ENCODE data around the gene ECI2. TPM values are rescaled to one million over a fixed set of nuclear protein-coding genes. Genes with fewer than 3 reads are reported as not detected.
A peak's percentile ranks its signal among the peaks of the same experiment; 100 is the strongest.

ECI2 gene
- total and polyA plus RNA-seq, 2 of the 13 experiments (the other 11 are each of a cell fraction or from before 2014, with no cell fraction given): 78.5 to 228 TPM

GRCh38 chr6:4136354-4136831 is 1.0 kb upstream of the ECI2 start:
- WGBS (ENCODE audit: low lambda C conversion rate): 4% methylated on average over 1 of the region's 1 CpG
- FAIRE-seq: no peak
- intact Hi-C loops (cut with micrococcal nuclease; ENCODE audit: unreplicated experiment): no loop called here
- TF ChIP-seq ZNF878 (CRISPR knock-in tag; IDR thresholded peaks at IDR 0.05) (0 out of 2 replicates have a peak, but pooled peaks have one; percentile 47), ERF (CRISPR knock-in tag; IDR thresholded peaks at IDR 0.05) (peak; percentile 50; the same call in 1 of the 2 replicates), ZNF460 (CRISPR knock-in tag; IDR thresholded peaks at IDR 0.05; ENCODE audit: borderline replicate concordance) (0 out of 2 replicates have a peak, but pooled peaks have one; percentile 3), ZNF776 (CRISPR knock-in tag; IDR thresholded peaks at IDR 0.05) (no peak), MTF1 (CRISPR knock-in tag; IDR thresholded peaks at IDR 0.05) (no peak), ZNF232 (CRISPR knock-in tag; IDR thresholded peaks at IDR 0.05; ENCODE audit: borderline replicate concordance) (peak; percentile 19; the same call in 1 of the 2 replicates), ZNF816 (CRISPR knock-in tag; IDR thresholded peaks at IDR 0.05; ENCODE audit: borderline replicate concordance) (0 out of 2 replicates have a peak, but pooled peaks have one; percentile 10), RFXANK (CRISPR knock-in tag; IDR thresholded peaks at IDR 0.05) (0 out of 2 replicates have a peak, but pooled peaks have one; percentile 10), HNF4G (IDR thresholded peaks at IDR 0.05; ENCODE audit: borderline replicate concordance, low read depth, low read length) (no peak), HNF4G (CRISPR knock-in tag; IDR thresholded peaks at IDR 0.05; ENCODE audit: borderline replicate concordance, low read depth) (0 out of 2 replicates have a peak, but pooled peaks have one; percentile 4), ZNF589 (CRISPR knock-in tag; conservative IDR thresholded peaks at IDR 0.05) (0 out of 2 replicates have a peak, but pooled peaks have one; percentile 8), TEF (CRISPR knock-in tag; IDR thresholded peaks at IDR 0.05) (0 out of 2 replicates have a peak, but pooled peaks have one; percentile 23), ZNF670 (CRISPR knock-in tag; IDR thresholded peaks at IDR 0.05; ENCODE audit: borderline replicate concordance) (0 out of 2 replicates have a peak, but pooled peaks have one; percentile 28), ZNF362 (CRISPR knock-in tag; IDR thresholded peaks at IDR 0.05; ENCODE audit: borderline replicate concordance) (no peak), ZBTB37 (CRISPR knock-in tag; IDR thresholded peaks at IDR 0.05) (no peak), MED13 (CRISPR knock-in tag; IDR thresholded peaks at IDR 0.05) (0 out of 2 replicates have a peak, but pooled peaks have one; percentile 3), DBP (CRISPR knock-in tag; IDR thresholded peaks at IDR 0.05; ENCODE audit: not compliant biosample characterization) (peak; percentile 69), ATF4 (CRISPR knock-in tag; IDR thresholded peaks at IDR 0.05) (0 out of 4 replicates have a peak, but pooled peaks of 1 of the 2 experiments have one; percentile 13), MAFG (CRISPR knock-in tag; IDR thresholded peaks at IDR 0.05) (no peak), BRCA1 (CRISPR knock-in tag; IDR thresholded peaks at IDR 0.05) (no peak)

More at GRCh38 chr6:4136354-4136831, 1.0 kb upstream of the ECI2 start:
- Histone ChIP-seq H3K4me1 (ENCODE audit: insufficient read depth, low read length) (peaks cover 38% of the 10 kb centered on the region), H4K20me1 (ENCODE audit: insufficient read depth, low read length) (no peaks in the 10 kb centered on the region), H2AFZ (ENCODE audit: low read length) (peak overlapping the region; percentile 55), H3K9me3 (ENCODE audit: low read length) (no peaks in the 10 kb centered on the region), H3K36me3 (replicated peaks in 1 of 2; ENCODE audit: control insufficient read depth in 1 of 2, insufficient read depth in 2 of 2, low read length in 2 of 2) (peaks cover 4 to 13% of the 10 kb centered on the region in 2 experiments), H3K27ac (ENCODE audit: extremely low read length, insufficient read depth, low read length) (peak overlapping the region; percentile 20), H3K27me3 (ENCODE audit: control insufficient read depth in 1 of 2, insufficient read depth in 2 of 2, low read length in 2 of 2) (no peaks in the 10 kb centered on the region; a peak in 1 of 5 replicates), H3K4me2 (ENCODE audit: low read depth, low read length) (peak overlapping the region; percentile 95), H3K4me3 (replicated peaks in 1 of 3; ENCODE audit: insufficient read depth in 1 of 3, low read depth in 2 of 3, low read length in 3 of 3) (peak overlapping the region; percentile 66 to 86 (median 81)), H3K9ac (ENCODE audit: insufficient read depth, low read depth, low read length) (peak overlapping the region; percentile 61), H3K79me2 (ENCODE audit: insufficient read depth, low read length) (peaks cover 37% of the 10 kb centered on the region)
- BruUV-seq (replicated peaks): TSS peak; percentile 65
- POLR2A ChIA-PET: interaction anchor here (0.5 to 2.5 kb wide), 12 partner anchors 10 to 1073 kb away, joined by 3 to 37 read pairs (median 4); partner anchors contain the start of gene PSMG4
- DNase-seq (ENCODE audit: low spot score): no peak
- in situ Hi-C loops (cut with HindIII; ENCODE audit: extremely low pct_ligation_motif_present, low pct_unique_long_range_greater_than_20kb): no loop called here
- CTCF ChIA-PET (ENCODE audit: low intra/inter-chr PET ratio, low total read pairs): no interaction called here
- ATAC-seq: peak; percentile 2; the same call in 1 of the 3 replicates

All from HepG2 (cell line).